ENCODE measurements around the gene DCXR. TPM values are rescaled to one million over a fixed set of nuclear protein-coding genes. Genes with fewer than 3 reads are reported as not detected.

Gene DCXR
- total RNA-seq, 1 experiment from 2014 or later: 87.8 TPM

DNA sequence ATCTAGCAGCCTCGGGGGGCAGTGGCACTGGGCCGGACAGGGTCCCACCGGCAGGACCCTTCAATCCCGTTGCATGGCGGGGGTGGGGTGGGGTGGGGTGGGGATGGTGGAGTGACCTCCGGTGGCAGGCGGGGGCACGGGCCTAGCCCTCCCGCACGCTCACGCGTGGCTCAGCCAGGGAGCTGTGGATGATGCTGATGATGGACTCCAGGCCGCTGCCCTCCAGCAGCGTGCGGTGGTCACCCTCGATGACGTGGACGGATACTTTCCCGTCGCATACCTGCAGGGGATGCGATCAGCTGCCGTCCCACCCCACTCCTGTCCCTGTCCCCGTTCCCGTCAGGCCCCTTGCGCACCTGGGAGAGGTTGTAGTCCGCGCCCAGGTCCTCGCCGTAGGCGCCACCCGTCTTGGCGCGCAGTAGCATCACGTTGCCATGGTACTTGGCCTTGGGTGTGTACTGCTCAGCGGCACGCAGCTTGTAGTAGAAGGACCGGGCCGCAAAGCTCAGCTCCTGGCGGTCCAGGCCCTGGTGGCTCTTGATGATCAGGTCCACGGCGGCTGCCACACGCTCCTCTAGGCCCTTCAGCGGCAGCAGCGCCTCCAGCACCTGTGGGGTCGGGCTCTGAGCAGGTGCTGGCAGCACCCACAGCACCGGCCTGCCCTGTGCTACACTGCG is 41.6 kb upstream of the DCXR start:
- H3K27ac Mint-ChIP-seq (ENCODE audit: unreplicated experiment): peak overlapping the region; percentile 30
- intact Hi-C loops (cut with micrococcal nuclease; ENCODE audit: unreplicated experiment): no loop called here
- H3K4me3 Mint-ChIP-seq (ENCODE audit: low read depth, unreplicated experiment): no peak overlapping the region
- TF ChIP-seq, protein P1, sequence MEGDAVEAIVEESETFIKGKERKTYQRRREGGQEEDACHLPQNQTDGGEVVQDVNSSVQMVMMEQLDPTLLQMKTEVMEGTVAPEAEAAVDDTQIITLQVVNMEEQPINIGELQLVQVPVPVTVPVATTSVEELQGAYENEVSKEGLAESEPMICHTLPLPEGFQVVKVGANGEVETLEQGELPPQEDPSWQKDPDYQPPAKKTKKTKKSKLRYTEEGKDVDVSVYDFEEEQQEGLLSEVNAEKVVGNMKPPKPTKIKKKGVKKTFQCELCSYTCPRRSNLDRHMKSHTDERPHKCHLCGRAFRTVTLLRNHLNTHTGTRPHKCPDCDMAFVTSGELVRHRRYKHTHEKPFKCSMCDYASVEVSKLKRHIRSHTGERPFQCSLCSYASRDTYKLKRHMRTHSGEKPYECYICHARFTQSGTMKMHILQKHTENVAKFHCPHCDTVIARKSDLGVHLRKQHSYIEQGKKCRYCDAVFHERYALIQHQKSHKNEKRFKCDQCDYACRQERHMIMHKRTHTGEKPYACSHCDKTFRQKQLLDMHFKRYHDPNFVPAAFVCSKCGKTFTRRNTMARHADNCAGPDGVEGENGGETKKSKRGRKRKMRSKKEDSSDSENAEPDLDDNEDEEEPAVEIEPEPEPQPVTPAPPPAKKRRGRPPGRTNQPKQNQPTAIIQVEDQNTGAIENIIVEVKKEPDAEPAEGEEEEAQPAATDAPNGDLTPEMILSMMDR (IDR thresholded peaks at IDR 0.05; ENCODE audit: unreplicated experiment): no peak
- CTCF ChIA-PET: no interaction called here
- H3K9me3 Mint-ChIP-seq (ENCODE audit: low read depth, unreplicated experiment): no peaks in the 10 kb centered on the region
- no peaks in the 10 kb centered on the region for H3K27me3 Mint-ChIP-seq (ENCODE audit: unreplicated experiment)
- no peak for DNase-seq
- H3K4me1 Mint-ChIP-seq (ENCODE audit: low read depth, unreplicated experiment): no peaks in the 10 kb centered on the region
- no TSS peak for BruUV-seq (replicated peaks)
- H3K36me3 Mint-ChIP-seq (ENCODE audit: insufficient read depth, unreplicated experiment): peaks cover 79% of the 10 kb centered on the region

DNA sequence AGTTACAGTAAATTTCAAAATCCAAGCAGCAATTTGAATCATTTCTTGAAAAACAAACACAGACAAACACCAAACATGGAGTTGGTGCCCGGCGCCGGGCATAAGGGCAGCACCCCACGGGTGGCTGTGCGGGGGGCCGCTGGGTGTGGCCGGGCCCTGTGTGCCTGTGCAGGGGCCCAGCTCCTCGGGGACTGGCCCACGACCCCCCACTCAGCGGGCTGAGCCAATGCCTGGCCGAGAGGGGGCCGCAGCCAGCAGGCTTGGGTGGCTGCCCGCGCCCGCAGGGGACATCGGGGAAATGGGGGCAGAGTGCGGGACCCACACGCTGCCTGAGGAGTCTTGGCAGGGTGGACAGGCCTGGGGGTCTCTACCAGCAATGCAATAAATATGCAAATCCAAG is 40.9 kb upstream of the DCXR start:
- Mint-ChIP-seq H3K4me1 (ENCODE audit: low read depth, unreplicated experiment) (no peaks in the 10 kb centered on the region), H3K36me3 (ENCODE audit: insufficient read depth, unreplicated experiment) (peaks cover 76% of the 10 kb centered on the region), H3K9me3 (ENCODE audit: low read depth, unreplicated experiment) (no peaks in the 10 kb centered on the region), H3K27ac (ENCODE audit: unreplicated experiment) (peak overlapping the region; percentile 2), H3K4me3 (ENCODE audit: low read depth, unreplicated experiment) (no peak overlapping the region), H3K27me3 (ENCODE audit: unreplicated experiment) (no peaks in the 10 kb centered on the region)
- CTCF ChIA-PET: no interaction called here
- TSS peak; percentile 45 for BruUV-seq (replicated peaks)
- no peak for DNase-seq
- intact Hi-C loops (cut with micrococcal nuclease; ENCODE audit: unreplicated experiment): no loop called here
- TF ChIP-seq, protein P1 (IDR thresholded peaks at IDR 0.05; ENCODE audit: unreplicated experiment): no peak

GRCh38 chr17:82077617-82078358 is 40.3 kb upstream of the DCXR start:
- CTCF ChIA-PET: no interaction called here
- intact Hi-C loops (cut with micrococcal nuclease; ENCODE audit: unreplicated experiment): no loop called here
- Mint-ChIP-seq H3K36me3 (ENCODE audit: insufficient read depth, unreplicated experiment) (peaks cover 72% of the 10 kb centered on the region), H3K9me3 (ENCODE audit: low read depth, unreplicated experiment) (no peaks in the 10 kb centered on the region), H3K4me3 (ENCODE audit: low read depth, unreplicated experiment) (no peak overlapping the region), H3K27ac (ENCODE audit: unreplicated experiment) (peak overlapping the region; percentile 2), H3K4me1 (ENCODE audit: low read depth, unreplicated experiment) (no peaks in the 10 kb centered on the region), H3K27me3 (ENCODE audit: unreplicated experiment) (no peaks in the 10 kb centered on the region)
- DNase-seq: no peak
- TF ChIP-seq, protein P1 (IDR thresholded peaks at IDR 0.05; ENCODE audit: unreplicated experiment): no peak
- no TSS peak for BruUV-seq (replicated peaks)

DNA sequence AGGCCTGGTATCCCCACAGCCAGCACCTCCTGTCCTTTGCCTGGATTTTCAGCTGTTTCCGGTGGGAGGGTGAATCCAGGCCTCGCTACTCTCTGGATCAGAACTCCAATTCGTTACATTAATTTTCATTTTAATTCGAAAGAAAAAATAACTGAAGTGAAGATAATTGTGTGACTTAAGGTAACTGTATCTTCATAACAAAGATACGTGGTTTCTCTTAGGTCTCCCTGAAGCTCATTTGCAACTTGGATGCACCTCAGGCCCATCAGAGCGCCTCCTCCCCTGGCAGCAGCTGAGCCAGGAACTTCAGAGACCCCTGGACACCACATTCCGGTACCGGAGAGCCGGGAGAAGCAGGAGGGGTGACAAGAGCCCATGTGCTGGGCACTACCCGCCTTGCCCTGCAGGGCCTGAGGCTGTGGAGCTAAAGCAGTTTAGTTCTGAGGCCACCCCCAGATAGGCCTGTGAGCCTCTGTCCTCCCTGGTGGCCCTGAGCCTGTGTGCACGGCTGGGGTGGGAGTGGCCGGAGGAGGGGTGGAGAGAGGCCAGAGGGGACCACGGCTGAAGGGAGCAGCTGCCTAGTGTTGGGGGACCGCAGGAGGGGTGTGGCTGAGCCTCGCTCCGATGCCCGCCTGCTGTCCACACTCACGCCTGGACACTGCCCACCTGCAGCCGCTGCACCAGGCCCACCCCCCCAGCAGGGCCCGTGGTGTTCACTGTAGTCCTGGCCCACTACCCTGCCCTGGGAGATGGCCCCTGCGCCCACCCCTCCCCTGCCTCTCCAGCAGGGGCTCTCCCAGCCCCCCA is 39.5 kb upstream of the DCXR start:
- intact Hi-C loops (cut with micrococcal nuclease; ENCODE audit: unreplicated experiment): no loop called here
- CTCF ChIA-PET: no interaction called here
- Mint-ChIP-seq H3K27ac (ENCODE audit: unreplicated experiment) (no peak overlapping the region), H3K4me3 (ENCODE audit: low read depth, unreplicated experiment) (no peak overlapping the region), H3K9me3 (ENCODE audit: low read depth, unreplicated experiment) (no peaks in the 10 kb centered on the region), H3K4me1 (ENCODE audit: low read depth, unreplicated experiment) (no peaks in the 10 kb centered on the region), H3K36me3 (ENCODE audit: insufficient read depth, unreplicated experiment) (peaks cover 64% of the 10 kb centered on the region), H3K27me3 (ENCODE audit: unreplicated experiment) (no peaks in the 10 kb centered on the region)
- no peak for DNase-seq
- no TSS peak for BruUV-seq (replicated peaks)
- TF ChIP-seq, protein P1 (IDR thresholded peaks at IDR 0.05; ENCODE audit: unreplicated experiment): peak; percentile 15
